Activated T-helper 1 cell treated with anti-CD3 and anti-CD28 coated beads, Interleukin-2, amount 50 U/mL, for 16 hours (primary cell): ENCODE data around the gene C6orf120.
A peak's percentile ranks its signal among the peaks of the same experiment; 100 is the strongest.

ENCODE experiments used
- DNase-seq, 2 donors: peaks; one replicate each; pipeline ENCODE4 v3.0.0-alpha.2; 2020; ENCODE audit warnings: low read depth in 1 of 2, low spot score in 1 of 2

Gene C6orf120

DNA sequence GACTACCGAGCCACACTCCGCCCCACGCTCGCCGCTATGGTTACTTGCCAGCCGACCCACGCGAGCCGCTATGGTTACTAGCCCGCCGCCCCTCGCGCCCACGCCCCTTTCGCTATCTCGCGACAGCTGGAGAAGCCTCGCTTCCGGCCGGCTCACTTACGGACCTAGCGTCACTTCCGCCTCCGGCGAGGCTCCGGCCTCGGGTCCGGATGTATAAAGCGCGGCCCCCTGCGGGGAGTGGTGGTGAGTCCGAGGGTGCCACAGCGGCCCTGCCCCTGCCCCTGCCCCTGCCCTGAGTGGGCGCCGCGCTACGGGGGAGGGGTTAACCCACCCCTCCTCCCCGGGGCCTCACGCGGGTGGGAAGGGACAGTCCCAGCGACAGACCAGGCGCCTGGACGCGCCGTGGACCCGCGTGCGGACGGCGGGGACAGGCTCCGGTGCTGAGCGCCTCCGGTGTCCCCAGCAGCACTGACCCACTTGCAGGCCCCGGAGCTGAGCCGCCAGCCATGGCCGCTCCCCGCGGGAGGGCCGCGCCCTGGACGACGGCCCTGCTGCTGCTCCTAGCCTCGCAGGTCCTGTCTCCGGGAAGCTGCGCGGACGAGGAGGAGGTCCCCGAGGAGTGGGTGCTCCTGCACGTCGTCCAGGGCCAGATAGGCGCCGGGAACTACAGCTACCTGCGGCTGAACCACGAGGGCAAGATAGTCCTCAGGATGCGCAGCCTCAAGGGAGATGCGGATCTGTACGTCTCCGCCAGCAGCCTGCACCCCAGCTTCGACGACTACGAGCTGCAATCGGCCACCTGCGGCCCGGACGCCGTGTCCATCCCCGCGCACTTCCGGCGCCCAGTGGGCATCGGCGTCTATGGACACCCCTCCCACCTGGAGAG, at the start of gene C6orf120, which contains the start of gene WDR27:
Gene C6orf120, plus strand, starts transcription at position 173 of the 886 bp plus-strand sequence. Its CDS starts 334 bp downstream, at position 507.
Gene WDR27, minus strand, starts transcription at position 76 of the 886 bp plus-strand sequence. CDS start 13,024 bp downstream, outside the sequence.
- peak; percentile 94 to 98 for DNase-seq

DNA sequence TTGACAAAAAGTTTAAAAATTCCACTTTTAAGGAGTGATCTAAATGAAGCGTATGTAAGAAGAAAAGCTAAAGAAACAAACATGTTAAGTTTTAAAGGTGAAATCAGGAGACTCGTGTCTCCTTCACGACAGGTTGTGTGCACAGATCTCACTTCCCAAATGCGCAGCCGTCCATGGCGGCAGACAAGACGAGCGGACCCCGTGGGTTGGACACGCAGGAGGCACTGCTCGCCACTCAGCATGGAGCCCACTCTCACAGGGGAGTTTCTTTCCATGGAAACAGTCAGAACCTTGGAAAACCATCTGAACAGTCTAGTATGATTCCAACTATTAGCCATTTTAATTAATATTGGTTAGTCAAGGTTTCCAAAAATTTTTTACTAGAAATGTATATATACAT, 49.0 kb upstream of the C6orf120 start:
- DNase-seq, result no peak

DNA sequence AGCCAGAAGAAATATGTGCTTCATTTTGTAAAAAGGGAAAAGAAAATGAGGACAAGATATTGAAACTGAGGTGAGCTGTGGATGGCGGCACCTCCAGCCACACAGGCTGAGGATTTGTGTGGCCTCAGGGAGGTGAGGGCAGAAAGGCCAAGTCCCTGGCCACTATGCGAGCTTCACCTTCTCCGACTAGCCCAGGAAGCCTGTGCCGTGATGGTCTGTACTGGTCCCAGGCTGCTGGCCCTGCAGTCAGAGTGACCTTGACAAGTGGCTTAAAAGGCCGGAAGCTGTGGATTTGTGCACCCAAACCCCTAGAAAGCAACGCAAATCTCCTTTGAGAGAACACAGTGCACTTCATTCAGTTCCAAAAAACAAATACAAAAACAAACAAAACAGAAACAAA, 48.2 kb upstream of the C6orf120 start:
- no peak for DNase-seq

DNA sequence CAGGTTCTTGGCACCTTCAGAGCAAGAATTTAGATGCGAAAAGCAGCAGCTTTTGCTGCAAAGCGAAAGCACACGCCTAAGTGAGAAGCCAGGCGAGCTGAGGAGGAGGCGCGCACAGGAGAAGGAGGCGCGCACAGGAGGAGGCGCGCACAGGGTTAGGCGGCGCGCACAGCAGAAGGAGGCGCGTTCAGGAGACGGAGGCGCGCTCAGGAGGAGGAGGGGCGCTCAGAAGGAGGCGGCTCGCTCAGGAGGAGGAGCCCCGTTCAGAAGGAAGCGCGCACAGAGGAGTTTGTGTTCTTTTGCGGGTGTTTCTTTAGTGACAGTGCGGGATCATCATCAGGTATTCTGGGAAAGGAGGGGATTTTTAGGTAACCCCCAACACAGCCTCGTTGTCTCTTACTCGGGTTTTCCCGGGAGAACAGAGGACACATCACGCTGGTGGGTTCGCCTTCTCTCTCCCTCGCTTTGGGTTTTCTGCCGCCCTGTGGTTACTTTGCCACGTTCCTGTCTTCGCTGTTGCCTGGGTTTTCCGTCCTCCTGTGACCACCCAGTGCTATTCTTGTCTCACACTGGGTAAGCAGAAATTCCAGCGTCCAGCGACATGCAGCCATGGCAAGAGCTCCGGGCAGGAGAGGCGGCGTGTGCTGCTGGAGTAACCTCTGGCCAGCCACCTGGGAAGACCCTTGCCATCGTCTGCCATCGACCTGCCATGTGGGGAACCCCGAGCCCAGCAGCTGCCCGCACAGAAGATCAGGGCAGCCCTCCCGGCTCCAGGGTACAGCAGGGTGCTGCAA, 47.1 kb upstream of the C6orf120 start:
- DNase-seq, result peak; percentile 40 to 55

DNA sequence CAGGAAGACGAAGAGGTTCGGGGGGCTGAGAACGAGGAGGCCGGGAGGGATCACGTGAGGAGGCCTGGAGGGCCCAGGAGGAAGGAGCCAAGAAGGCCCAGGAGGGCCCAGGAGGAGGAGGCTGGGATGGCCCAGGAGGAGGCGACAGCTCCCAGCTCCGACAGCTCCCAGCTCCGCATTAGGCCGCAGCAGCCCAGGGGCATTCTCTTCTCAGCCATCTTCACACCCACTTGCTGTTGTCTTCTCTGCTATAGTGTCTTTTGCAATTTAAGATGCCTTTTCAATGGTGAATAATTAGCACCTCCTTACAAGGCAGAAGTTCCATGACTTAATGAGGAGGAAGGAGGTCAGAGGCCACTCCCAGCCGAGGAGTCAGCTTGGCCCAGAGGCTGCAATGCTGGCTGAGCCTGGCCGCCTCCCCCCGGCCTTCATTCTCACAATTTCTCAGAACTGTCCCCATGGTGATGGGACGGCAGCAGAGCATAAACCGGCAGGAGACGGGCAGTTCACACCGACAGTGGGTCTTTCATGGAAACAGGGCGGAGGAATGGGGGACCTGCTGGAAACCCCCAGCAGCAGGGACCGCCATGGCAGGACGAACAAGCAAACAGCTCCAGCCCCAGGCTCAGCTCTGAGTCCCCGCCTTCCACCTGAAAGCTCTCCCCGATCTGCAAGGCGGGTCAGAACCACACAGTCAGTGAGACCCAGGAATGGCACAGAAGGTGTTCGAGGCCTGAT, 45.2 kb upstream of the C6orf120 start:
- DNase-seq, result no peak

DNA sequence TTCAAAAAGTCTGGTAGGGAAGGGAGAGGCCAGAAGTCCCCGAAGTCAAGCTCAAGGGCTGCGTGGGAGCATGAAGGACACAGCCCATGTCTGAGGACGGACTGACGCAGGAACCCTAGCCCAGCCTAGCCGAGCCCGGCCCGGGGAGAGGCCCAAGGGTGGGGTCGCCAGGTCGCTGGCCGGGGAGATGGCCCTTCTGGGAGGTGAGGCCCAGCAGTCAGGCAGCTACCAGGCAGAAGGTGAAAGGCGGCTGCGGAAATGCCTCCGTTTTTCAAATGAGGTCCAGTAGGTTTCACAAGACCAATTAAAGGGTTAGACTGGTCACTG, 44.7 kb upstream of the C6orf120 start:
- DNase-seq, result no peak

DNA sequence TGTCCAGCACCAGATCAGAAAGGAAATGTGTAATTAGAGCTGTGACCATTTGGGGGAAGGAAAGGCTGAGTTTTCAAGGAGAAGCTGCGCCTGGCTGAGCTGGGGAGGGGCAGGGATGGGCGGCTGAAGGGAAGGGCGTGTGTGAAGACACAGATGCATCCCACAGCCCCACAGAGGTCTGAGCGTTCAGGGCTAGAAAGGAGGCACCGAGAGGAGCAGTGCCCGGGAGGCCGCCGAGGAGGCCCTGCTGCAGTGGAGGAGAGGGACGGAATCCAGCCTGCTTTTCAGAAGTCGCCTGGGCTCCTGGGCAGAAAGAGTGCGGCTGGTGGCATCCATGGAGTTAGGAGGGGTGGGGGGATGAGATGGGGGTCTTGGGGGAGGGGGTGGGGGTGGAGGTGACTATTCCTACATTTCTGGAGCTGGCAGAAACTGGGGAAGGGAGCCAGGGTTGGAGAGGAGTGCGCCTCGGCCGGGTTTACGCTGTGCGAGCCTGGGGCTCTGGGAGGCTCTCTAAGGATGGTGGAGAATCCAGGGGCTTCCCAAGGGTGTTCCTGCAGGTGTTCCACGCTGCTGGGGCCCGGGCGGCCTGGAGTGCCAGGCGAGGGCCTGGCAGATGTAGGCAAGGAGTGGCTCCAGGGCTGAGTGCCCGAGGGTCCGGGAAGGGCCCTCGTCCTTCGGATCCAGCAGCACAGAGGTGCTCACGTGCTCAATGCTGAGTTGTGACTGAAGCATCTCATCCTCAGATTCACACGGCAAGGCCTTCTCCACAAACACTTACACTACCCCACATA, 41.9 kb upstream of the C6orf120 start:
- DNase-seq, result no peak

DNA sequence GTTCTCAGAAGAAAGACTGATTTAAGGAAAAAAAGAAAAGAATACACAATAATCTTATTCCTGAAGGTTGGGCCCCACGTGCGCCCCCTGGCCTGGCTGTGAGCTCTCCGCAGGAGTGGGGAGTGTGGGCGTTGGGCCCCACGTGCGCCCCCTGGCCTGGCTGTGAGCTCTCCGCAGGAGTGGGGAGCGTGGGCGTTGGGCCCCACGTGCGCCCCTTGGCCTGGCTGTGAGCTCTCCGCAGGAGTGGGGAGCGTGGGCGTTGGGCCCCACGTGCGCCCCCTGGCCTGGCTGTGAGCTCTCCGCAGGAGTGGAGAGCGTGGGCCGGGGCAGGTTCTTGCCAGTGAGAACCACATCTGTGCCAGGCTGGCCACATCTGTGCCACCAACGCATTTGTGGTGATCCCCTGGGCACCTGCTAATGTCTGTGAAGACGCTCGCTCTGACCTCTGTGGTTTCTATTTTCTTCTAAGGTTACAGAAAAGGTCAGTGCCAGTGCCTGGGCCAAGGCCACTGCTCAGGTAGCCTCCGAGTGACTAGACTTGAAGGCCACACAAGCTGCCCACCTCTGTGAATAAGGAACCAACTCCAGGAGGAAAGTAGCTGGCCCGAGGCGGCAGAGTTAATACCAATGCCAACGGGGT, 41.1 kb upstream of the C6orf120 start:
- no peak for DNase-seq

DNA sequence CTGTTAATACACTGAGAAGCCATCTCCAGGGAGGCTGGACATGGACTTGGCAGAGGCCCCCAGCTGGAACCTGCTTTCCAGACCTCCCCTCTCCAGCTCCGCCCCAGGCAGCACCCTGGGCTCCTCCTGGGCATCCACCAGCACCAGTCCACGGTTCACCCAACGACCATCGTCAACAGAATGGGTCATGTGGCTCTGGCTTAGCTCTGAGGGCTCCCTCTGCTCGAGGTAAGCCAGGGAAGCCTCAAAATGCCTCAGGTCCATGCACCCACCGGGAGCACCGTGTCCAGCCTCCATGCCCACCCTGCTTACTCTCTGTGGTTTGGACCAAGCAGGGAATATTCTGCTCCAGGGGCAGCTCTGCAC, 40.6 kb upstream of the C6orf120 start:
- DNase-seq, result no peak

DNA sequence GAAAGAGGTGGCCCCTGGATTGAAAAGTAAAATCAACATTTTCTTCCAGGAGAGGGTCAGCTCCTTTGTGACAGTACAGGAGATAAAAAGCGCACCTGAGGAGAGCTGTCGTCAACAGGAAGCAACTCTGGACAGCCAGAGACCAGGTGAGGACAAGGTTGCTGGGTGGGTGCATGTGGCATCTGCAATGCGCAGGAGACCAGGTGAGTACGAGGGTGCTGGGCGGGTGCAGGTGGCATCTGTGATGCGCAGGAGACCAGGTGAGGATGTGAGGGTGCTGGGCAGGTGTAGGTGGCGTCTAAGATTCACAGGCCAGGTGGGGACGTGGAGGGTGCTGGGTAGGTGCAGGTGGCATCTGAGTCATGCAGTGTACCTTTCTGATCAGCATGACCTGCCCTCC, 38.5 kb upstream of the C6orf120 start:
- DNase-seq, result no peak

DNA sequence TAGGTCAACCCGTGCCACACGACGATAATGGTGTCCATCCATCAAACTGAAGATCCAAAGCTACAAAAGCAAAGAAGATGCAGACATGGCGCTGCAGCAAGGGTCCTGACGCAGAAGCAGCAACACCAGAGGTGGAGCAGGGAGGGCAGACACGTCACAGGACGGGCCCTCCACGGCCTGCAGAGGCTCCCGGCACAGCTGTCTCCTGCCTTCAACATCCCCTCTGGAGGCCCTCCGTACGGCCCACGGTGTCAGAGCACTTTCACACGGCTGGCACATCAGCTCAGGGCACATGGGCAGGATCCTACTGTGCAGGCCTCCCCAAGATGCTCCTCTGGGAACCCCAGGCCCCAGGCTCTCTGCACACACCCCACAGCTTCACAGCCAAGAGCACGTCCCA, 37.7 kb upstream of the C6orf120 start:
- DNase-seq, result no peak

DNA sequence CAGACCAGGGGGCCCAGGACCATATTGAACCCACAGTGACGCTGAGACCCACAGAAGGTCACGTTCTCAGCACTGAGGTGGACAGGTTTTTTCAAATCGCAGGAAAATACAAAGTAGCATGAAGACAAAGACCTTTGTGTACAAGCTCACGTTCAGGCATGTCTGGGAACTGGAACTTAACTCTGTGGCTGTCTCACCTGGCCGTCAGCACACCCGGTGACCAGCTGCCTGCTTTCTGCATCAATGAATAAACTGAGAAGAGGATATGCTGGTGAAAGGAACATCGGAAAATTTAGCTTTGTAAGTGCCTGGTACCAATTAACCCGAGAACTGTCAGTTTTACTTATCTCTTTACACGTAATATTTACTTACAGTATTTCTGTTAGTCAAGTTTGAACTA, 36.6 kb upstream of the C6orf120 start:
- no peak for DNase-seq

DNA sequence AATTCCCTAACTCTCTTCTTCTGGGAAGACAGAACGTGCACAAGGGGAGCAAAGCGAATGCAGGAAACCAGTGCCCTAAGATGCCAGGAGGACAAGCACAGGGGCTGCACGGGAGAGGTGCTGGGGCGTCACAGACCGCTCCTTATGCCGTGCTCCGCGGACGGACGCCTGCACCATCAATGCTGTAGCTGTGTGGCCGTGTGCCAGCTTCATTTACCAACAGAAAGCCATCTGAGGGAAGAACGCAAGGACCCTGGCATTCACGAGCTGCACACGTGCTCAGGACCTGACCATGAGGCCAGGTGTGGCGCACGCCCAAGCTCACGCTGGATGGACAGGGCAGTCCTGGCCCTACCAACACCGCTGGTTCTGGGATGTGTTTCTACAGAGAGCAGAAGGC, 35.5 kb upstream of the C6orf120 start:
- no peak for DNase-seq

DNA sequence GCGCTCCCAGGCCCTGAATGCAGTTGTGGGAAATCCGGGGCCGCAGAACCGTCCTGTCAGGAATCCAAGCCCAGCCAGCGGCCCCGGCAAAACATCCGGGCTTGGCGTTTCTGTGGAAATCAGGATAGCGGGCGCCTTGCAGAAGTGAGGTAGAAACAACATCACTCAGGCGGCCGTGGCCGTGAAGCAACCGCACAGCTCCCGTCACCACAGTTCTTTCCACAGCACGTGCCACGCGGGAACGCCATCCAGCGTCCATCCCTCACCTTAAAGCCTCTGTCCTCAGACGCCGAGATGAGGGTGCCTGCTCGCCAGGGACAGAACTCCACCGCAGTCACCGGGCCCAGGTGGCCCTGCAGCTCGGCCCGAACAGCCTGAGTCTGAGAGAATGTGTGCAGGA, 34.2 kb upstream of the C6orf120 start:
- DNase-seq, result no peak

DNA sequence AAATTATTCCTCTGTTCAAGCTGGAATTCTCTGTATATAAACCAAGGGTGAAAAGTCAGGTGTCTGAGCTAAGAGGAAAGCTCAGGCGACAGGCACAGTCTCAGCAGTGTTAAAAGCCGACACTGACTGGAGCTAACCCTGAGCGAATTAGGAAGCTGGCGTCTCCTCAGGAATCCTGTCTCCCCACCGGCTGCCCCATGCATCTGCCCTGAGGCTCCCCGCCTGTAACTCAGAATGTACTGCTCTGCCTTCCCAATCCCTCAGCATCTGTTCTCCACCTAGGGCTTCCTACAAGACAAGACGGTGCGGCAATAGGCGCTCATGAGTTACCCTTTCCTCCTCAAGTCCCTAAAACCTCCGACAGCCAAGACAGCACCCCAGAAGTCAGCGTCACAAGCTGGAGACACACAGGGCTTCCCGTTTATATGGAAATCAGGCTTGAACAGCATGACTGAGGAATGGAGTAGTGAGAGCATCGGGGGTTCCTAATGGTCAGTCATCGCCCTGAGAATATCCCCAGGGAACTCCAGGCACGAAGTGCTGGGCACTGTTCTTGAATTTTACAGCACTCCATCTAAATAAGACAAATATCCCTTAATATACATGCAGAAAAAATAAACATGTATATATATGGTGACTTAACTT, 33.6 kb upstream of the C6orf120 start:
- DNase-seq, result no peak

DNA sequence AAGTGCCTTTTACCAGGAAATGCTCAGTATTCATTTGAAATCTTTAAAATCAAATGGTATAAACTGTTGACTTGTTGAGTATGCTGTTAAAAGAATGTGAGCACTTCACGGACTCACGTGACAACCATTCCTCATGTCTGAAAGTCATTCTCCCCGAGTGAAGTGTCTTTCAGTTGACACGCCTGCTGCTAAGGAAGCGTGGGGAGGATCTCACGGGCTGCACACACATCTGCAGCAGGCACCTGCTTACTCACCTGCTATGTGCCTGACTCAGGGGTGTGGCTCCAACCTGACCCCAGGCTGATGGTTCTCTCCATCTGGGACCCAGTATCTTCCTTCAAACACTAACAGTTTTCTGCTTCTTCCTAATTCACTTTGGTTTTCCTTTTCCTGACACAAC, 32.8 kb upstream of the C6orf120 start:
- DNase-seq, result no peak

DNA sequence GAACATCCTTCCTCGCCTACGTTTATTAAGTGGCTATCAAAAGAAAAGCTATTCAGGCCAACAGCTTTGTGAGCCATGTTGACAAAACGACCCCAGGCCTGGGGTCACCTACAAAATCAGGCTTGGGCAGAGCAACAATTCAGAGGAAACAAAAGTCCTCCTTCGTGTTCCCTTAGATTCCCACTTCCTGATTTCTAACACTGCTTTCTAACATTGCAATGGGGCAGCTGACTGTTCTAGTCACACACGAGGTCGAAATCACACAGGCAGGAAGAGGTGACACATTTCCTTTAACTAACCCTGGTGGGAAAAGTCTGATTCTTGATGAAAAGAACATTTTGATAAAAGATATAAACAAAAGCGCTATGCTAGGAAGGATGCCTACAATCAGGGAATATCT, 32.0 kb upstream of the C6orf120 start:
- DNase-seq, result no peak

DNA sequence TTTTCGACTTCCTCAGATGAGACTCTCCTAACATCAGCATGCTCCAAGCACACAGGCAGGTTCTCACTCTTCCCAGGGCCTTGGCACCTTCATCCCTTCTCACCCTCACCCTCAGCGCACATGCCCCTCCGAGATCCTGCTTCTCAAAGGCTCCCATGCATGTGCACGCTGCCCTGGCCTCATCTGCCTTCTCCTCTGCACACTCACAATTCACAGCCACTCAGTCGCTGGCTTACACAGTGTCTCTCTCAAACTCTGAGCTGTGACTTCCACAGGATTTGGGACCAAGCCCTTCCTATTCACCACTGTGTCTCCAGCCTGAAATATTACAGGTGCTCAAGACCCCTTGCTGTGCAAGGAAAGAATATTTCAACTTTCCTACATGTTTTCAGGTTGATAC, 30.4 kb upstream of the C6orf120 start:
- DNase-seq, result no peak

DNA sequence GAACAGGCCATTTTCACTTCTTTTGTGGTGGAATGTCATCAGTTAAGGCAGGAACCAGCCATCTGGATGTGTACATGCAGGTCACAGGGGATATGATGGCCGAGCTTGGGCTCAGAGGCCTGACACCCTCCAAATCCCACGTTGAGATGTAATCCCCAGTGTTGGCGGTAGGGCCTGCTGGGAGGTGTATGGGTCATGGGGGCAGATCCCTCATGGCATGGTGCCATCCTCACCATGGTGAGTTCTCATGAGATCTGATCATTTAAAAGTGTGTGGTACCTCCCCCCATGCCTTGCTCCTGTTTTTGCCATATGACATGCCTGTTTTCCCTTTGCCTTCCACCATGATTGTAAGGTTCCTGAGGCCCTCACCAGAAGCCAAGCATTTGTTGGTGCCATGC, 26.9 kb upstream of the C6orf120 start:
- no peak for DNase-seq

DNA sequence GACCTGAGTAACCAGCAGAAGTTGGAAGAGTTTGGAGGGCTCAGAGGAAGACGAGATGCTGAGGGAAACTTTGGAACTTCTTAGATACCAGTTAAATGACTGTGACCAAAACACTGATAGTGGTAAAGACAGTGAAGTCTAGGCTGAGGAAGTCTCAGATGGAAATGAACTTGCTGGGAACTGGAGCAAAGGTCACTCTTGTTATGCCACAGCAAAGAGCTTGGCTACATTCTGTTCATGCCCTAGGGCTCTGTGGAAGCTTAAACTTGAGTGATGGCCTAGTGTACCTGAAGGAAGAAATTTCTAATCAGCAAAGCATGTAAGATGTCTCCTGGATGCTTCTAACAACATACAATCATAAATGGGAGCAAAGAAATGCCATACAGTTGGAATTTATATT, 24.8 kb upstream of the C6orf120 start:
- no peak for DNase-seq
